GM23338 (cell line): ENCODE data around the gene CALML3. TPM values are rescaled to one million over a fixed set of nuclear protein-coding genes. Genes with fewer than 3 reads are reported as not detected.

Source experiments
- ATAC-seq: fragments of 200-7000 bp; cut with Tn5 transposase; 3 replicates; pipeline ENCODE4 v1.9.1; 2020
- DNase-seq: peaks from one replicate; pipeline ENCODE4 v3.0.0-alpha.2; 2015; ENCODE audit warnings: low spot score
- H2AFZ ChIP-seq: fragments of 200-600 bp; sonication (generic); 2 replicates; pipeline ENCODE4 v1.8.0; 2016; ENCODE audit warnings: antibody characterized with exemption, mild to moderate bottlenecking, moderate library complexity
- H3F3A ChIP-seq: fragments of 200-600 bp; sonication (generic); replicated peaks from 2 replicates; pipeline ENCODE4 v1.8.0; 2017; ENCODE audit warnings: antibody characterized with exemption, mixed run types, low read depth
- H3K27ac ChIP-seq: fragments of 200-600 bp; sonication (generic); 2 replicates; pipeline ENCODE4 v1.6.1; 2016; ENCODE audit warnings: low read depth
- H3K27me3 ChIP-seq: fragments of 200-600 bp; sonication (generic); 2 replicates; pipeline ENCODE4 v1.8.0; 2016; ENCODE audit warnings: mild to moderate bottlenecking, mixed run types, moderate library complexity; ENCODE audit not compliant: insufficient read depth
- H3K36me3 ChIP-seq: fragments of 200-600 bp; sonication (generic); 2 replicates; pipeline ENCODE4 v1.8.0; 2016; ENCODE audit warnings: mild to moderate bottlenecking; ENCODE audit not compliant: insufficient read depth
- H3K4me1 ChIP-seq: fragments of 200-600 bp; sonication (generic); 2 replicates; pipeline ENCODE4 v1.8.0; 2016; ENCODE audit warnings: mild to moderate bottlenecking, moderate library complexity; ENCODE audit not compliant: insufficient read depth
- H3K4me2 ChIP-seq: fragments of 200-600 bp; sonication (generic); 2 replicates; pipeline ENCODE4 v1.7.1; 2017; ENCODE audit warnings: mixed run types
- H3K4me3 ChIP-seq: fragments of 200-600 bp; sonication (generic); 2 replicates; pipeline ENCODE4 v1.6.1; 2016; ENCODE audit warnings: mixed run types
- H3K79me2 ChIP-seq: fragments of 200-600 bp; sonication (generic); replicated peaks from 2 replicates; pipeline ENCODE4 v1.8.0; 2017; ENCODE audit warnings: mild to moderate bottlenecking; ENCODE audit not compliant: insufficient read depth
- H3K9me2 ChIP-seq: fragments of 200-600 bp; sonication (generic); 2 replicates; pipeline ENCODE4 v1.8.0; 2017; ENCODE audit not compliant: insufficient read depth
- H4K20me1 ChIP-seq: fragments of 200-600 bp; sonication (generic); replicated peaks from 2 replicates; pipeline ENCODE4 v1.8.0; 2017; ENCODE audit warnings: mild to moderate bottlenecking; ENCODE audit not compliant: insufficient read depth
- H3K27ac Mint-ChIP-seq: 2 replicates; pipeline ENCODE4 v1.8.0; 2020; ENCODE audit warnings: inconsistent platforms, mild to moderate bottlenecking, moderate library complexity, mixed read lengths
- H3K27me3 Mint-ChIP-seq: 3 replicates; pipeline ENCODE4 v1.8.0; 2022; ENCODE audit warnings: low read depth, mild to moderate bottlenecking, moderate library complexity, mixed read lengths, inconsistent platforms; ENCODE audit not compliant: insufficient read depth, poor library complexity
- H3K36me3 Mint-ChIP-seq: 3 replicates; pipeline ENCODE4 v1.8.0; 2021; ENCODE audit warnings: low read depth, mild to moderate bottlenecking, inconsistent platforms, moderate library complexity, mixed read lengths
- H3K4me1 Mint-ChIP-seq: 3 replicates; pipeline ENCODE4 v1.8.0; 2020; ENCODE audit warnings: mild to moderate bottlenecking, inconsistent platforms, mixed read lengths
- H3K4me3 Mint-ChIP-seq: 3 replicates; pipeline ENCODE4 v1.8.0; 2021; ENCODE audit warnings: moderate library complexity, mild to moderate bottlenecking, inconsistent platforms, mixed read lengths
- H3K9me3 Mint-ChIP-seq: 3 replicates; pipeline ENCODE4 v1.8.0; 2020; ENCODE audit warnings: moderate library complexity, mild to moderate bottlenecking, inconsistent platforms, mixed read lengths
- CREB1 ChIP-seq: fragments of 250-450 bp; sonication (Bioruptor Pico); IDR thresholded peaks from 2 replicates; pipeline ENCODE4 v1.5.0; 2020; ENCODE audit warnings: low read depth, mild to moderate bottlenecking, moderate library complexity
- CTCF ChIP-seq, 2 experiments: fragments of 200-600 bp in 1 of 2; sonication (generic) in 1 of 2; conservative IDR thresholded peaks; 2 replicates each; pipeline versions ENCODE4 v1.5.1 to v1.6.1; 2016 to 2017; ENCODE audit warnings: antibody characterized with exemption in 2 of 2, low read depth in 2 of 2, mild to moderate bottlenecking in 2 of 2, moderate library complexity in 1 of 2
- ETS1 ChIP-seq: IDR thresholded peaks from 2 replicates; pipeline ENCODE4 v1.6.1; 2016; ENCODE audit warnings: antibody characterized with exemption
- EZH2 ChIP-seq: fragments of 200-600 bp; sonication (generic); IDR thresholded peaks from one replicate; pipeline ENCODE4 v1.8.0; 2017; ENCODE audit warnings: antibody characterized with exemption, mild to moderate bottlenecking, low read depth; ENCODE audit not compliant: unreplicated experiment
- EZH2phosphoT487 ChIP-seq: fragments of 200-600 bp; sonication (generic); IDR thresholded peaks from one replicate; pipeline ENCODE4 v1.8.1; 2018; ENCODE audit warnings: antibody characterized with exemption; ENCODE audit not compliant: unreplicated experiment
- JUNB ChIP-seq: IDR thresholded peaks from one replicate; pipeline ENCODE4 v1.6.1; 2016; ENCODE audit warnings: antibody characterized with exemption; ENCODE audit not compliant: unreplicated experiment
- NANOG ChIP-seq: IDR thresholded peaks from 2 replicates; pipeline ENCODE4 v1.6.1; 2016; ENCODE audit warnings: antibody characterized with exemption, borderline replicate concordance
- POLR2AphosphoS5 ChIP-seq: IDR thresholded peaks from 2 replicates; pipeline ENCODE4 v1.6.1; 2016; ENCODE audit warnings: antibody characterized with exemption, low read depth
- REST ChIP-seq: IDR thresholded peaks from one replicate; pipeline ENCODE4 v1.6.1; 2018; ENCODE audit warnings: antibody characterized with exemption; ENCODE audit not compliant: unreplicated experiment
- STAT1 ChIP-seq: IDR thresholded peaks from one replicate; pipeline ENCODE4 v1.6.1; 2016; ENCODE audit warnings: antibody characterized with exemption; ENCODE audit not compliant: unreplicated experiment
- ZNF114 ChIP-seq: fragments of 250-450 bp; sonication (Bioruptor Pico); IDR thresholded peaks from 2 replicates; pipeline ENCODE4 v1.5.0; 2020; ENCODE audit warnings: mild to moderate bottlenecking, moderate library complexity
- ZNF331 ChIP-seq: fragments of 250-450 bp; sonication (Bioruptor Pico); IDR thresholded peaks from 2 replicates; pipeline ENCODE4 v1.5.0; 2020; ENCODE audit warnings: low read depth, mild to moderate bottlenecking, moderate library complexity
- ZNF462 ChIP-seq: fragments of 250-450 bp; sonication (Bioruptor Pico); IDR thresholded peaks from 2 replicates; pipeline ENCODE4 v1.5.0; 2020; ENCODE audit warnings: mild to moderate bottlenecking, moderate library complexity
- polyA plus RNA-seq: library from polyadenylated mRNA; unstranded; fragments of >200 nt; fragmentation: Nextera tagmentation; extraction: Ambion mirVana; gene quantifications from 2 replicates; pipeline ENCODE4 v1.2.1, GENCODE V29; 2016
- total RNA-seq: library from RNA; depleted of rRNA; stranded (reverse); fragments of >200 nt; shearing (Covaris generic); gene quantifications from 2 replicates; pipeline ENCODE4 v1.2.3, GENCODE V29; 2014

Gene CALML3
- total and polyA plus RNA-seq, 2 experiments from 2014 or later = not detected

- Histone ChIP-seq H3K36me3 (no peaks in the 10 kb centered on the region), H3F3A (no peaks in the 10 kb centered on the region), H2AFZ (peak overlapping the region; percentile 94), H3K9me2 (no peaks in the 10 kb centered on the region), H3K27me3 (no peaks in the 10 kb centered on the region), H4K20me1 (no peaks in the 10 kb centered on the region), H3K4me2 (no peak overlapping the region), H3K79me2 (no peaks in the 10 kb centered on the region), H3K27ac (no peak overlapping the region), H3K4me1 (no peaks in the 10 kb centered on the region), H3K4me3 (no peak overlapping the region)
- H3K36me3 Mint-ChIP-seq = no peaks in the 10 kb centered on the region
- H3K9me3 Mint-ChIP-seq = no peaks in the 10 kb centered on the region
- H3K27me3 Mint-ChIP-seq = peaks cover 6% of the 10 kb centered on the region
- peaks cover 13% of the 10 kb centered on the region for H3K4me1 Mint-ChIP-seq
- peak; percentile 47 for ATAC-seq
- H3K4me3 Mint-ChIP-seq = no peak overlapping the region
- no peak for DNase-seq
- TF ChIP-seq REST (no peak), NANOG (no peak), CTCF (conservative IDR thresholded peaks at IDR 0.05; ENCODE audit: low read depth in 2 of 2) (no peak), EZH2 (no peak), STAT1 (no peak), CREB1 (CRISPR knock-in tag) (no peak), ZNF114 (CRISPR knock-in tag) (no peak), ZNF462 (CRISPR knock-in tag) (no peak), EZH2phosphoT487 (no peak), ETS1 (no peak), POLR2AphosphoS5 (no peak), ZNF331 (no peak), JUNB (no peak)
- peak overlapping the region; percentile 69; the same call in 1 of the 2 replicates for H3K27ac Mint-ChIP-seq
Observed at GRCh38 chr10:5575144-5575481, 50.4 kb downstream of the CALML3 start.
